ENCODE measurements around the gene SAT1. TPM values are rescaled to one million over a fixed set of nuclear protein-coding genes. Genes with fewer than 3 reads are reported as not detected.

The SAT1 gene
- total RNA-seq, 4 donors from 2014 or later: 183 to 212 (median 195) TPM

GRCh38 chrX:23816179-23816578, 33.2 kb downstream of the SAT1 start:
- TF ChIP-seq, protein P1, sequence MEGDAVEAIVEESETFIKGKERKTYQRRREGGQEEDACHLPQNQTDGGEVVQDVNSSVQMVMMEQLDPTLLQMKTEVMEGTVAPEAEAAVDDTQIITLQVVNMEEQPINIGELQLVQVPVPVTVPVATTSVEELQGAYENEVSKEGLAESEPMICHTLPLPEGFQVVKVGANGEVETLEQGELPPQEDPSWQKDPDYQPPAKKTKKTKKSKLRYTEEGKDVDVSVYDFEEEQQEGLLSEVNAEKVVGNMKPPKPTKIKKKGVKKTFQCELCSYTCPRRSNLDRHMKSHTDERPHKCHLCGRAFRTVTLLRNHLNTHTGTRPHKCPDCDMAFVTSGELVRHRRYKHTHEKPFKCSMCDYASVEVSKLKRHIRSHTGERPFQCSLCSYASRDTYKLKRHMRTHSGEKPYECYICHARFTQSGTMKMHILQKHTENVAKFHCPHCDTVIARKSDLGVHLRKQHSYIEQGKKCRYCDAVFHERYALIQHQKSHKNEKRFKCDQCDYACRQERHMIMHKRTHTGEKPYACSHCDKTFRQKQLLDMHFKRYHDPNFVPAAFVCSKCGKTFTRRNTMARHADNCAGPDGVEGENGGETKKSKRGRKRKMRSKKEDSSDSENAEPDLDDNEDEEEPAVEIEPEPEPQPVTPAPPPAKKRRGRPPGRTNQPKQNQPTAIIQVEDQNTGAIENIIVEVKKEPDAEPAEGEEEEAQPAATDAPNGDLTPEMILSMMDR (IDR thresholded peaks at IDR 0.05): no peak
- no peak for TF ChIP-seq POLR2A (IDR thresholded peaks at IDR 0.05)
- H3K4me3 ChIP-seq (ENCODE audit: low read depth, poor library complexity, severe bottlenecking): no peak overlapping the region
- WGBS, 2 donors: 80 to 82% methylated on average over 4 of the region's 4 CpGs
- DNase-seq (ENCODE audit: low spot score in 2 of 2): no peak
- intact Hi-C loops (cut with DNase I; ENCODE audit: low total_unique reads): no loop called here

DNA sequence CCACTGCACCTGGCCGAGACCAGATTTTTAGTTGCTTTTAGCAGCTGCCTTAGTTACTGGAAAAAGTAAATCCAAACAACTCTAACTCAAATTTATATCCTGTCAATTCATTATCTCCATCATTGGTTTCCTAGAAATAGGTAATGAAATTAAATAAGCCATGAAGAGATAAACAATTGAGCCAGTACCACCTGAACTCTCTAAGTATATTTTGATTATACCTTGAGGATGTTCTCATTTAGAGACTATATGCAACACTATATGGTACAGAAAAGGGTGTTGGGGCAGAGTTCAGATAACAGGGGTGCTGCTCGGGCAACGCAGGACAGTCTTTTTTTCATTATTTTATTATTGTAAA, 35.0 kb downstream of the SAT1 start:
- WGBS, 2 donors: 85 to 88% methylated on average over 3 of the region's 3 CpGs
- TF ChIP-seq, protein P1 (IDR thresholded peaks at IDR 0.05): no peak
- no peak for TF ChIP-seq POLR2A (IDR thresholded peaks at IDR 0.05)
- DNase-seq (ENCODE audit: low spot score in 2 of 2): no peak
- intact Hi-C loops (cut with DNase I; ENCODE audit: low total_unique reads): no loop called here
- no peak overlapping the region for H3K4me3 ChIP-seq (ENCODE audit: low read depth, poor library complexity, severe bottlenecking)

DNA sequence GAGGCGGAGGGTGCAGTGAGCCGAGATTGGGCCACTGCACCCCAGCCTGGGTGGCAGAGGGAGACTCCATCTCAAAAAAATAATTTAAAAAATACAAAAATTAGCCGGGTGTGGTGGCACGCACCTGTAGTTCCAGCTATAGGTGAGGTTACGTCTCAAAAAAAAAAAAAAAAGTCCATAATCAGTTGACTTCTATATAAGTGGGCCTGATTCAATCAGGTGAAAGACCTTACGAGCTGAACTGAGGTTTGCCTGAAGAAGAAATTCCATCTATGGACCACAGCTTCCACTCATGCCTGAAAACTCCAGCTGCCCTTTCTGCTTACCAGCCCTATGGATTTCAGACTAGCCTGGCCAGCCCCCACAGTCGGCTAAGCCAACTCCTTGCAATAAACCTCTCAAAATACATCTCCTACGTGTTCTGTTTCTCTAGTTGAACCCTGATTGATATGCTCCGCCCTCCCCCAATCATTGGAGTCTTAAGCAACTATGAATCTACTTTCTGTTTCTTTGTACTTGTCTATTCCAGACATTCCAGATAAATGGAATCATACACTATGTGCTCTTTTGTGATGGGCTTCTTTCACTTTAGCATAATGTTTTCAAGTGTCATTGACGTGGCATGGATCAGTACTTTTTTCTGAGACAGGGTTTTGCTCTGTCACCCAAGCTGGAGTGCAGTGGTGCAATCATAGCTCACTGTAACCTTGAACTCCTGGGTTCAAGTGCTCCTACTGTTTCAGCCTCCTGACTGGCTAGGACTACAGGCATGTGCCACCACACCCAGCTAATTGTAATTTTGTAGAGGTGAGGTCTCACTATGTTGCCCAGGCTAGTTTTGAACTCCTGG, 36.6 kb downstream of the SAT1 start:
- intact Hi-C loops (cut with DNase I; ENCODE audit: low total_unique reads): no loop called here
- WGBS, 2 donors: 87 to 88% methylated on average over 10 of the region's 10 CpGs
- H3K4me3 ChIP-seq (ENCODE audit: low read depth, poor library complexity, severe bottlenecking): no peak overlapping the region
- no peak for TF ChIP-seq POLR2A (IDR thresholded peaks at IDR 0.05)
- TF ChIP-seq, protein P1 (IDR thresholded peaks at IDR 0.05): no peak
- DNase-seq (ENCODE audit: low spot score in 2 of 2): no peak

DNA sequence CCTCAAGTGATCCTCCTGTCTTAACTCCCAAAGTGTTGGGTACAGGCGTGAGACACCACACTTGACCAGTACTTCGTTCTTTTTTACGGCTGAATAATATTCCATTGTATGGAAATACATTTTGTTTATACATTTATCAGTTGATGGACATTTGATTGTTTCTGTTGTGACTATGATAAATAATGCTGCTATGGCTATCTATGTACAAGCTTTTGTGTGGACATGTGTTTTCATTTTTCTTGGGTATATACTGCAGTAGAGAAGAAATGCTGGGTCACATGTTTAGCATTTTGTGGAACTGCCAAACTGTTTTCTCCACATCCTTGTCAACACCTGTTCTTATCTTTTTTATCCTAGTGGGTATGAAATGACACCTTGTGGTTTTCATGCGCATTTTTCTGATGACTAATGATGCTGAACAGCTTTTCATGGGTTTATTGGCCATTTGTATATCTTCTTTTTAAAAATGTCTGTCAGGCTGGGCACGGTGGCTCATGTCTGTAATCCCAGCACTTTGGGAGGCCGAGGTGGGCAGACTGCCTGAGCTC, 37.3 kb downstream of the SAT1 start:
- no peak for DNase-seq (ENCODE audit: low spot score in 2 of 2)
- intact Hi-C loops (cut with DNase I; ENCODE audit: low total_unique reads): no loop called here
- H3K4me3 ChIP-seq (ENCODE audit: low read depth, poor library complexity, severe bottlenecking): no peak overlapping the region
- 82 to 95% methylated on average over 6 of the region's 6 CpGs for WGBS, 2 donors
- TF ChIP-seq, protein P1 (IDR thresholded peaks at IDR 0.05): no peak
- TF ChIP-seq POLR2A (IDR thresholded peaks at IDR 0.05): no peak

DNA sequence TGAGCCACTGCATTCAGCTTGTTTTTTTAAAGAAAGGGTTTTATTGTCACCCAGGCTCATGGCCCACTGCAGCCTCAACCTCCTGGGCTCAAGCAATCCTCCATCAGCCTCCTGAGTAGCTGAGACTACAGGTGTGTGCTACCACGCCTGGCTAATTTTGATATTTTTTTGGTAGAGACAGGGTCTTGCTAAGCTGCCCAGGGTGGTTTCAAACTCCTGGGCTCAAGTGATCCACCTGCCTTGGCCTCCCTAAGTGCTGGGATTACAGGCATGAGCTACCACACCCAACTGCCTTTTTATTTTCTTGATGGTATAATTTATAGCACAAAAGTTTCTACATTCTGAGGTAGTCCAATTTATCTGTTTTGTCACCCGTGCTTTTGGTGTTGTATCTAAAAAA, 38.9 kb downstream of the SAT1 start:
- no peak overlapping the region for H3K4me3 ChIP-seq (ENCODE audit: low read depth, poor library complexity, severe bottlenecking)
- intact Hi-C loops (cut with DNase I; ENCODE audit: low total_unique reads): no loop called here
- DNase-seq (ENCODE audit: low spot score in 2 of 2): no peak
- WGBS, 2 donors: 76 to 93% methylated on average over 2 of the region's 2 CpGs
- TF ChIP-seq POLR2A (IDR thresholded peaks at IDR 0.05): no peak
- TF ChIP-seq, protein P1 (IDR thresholded peaks at IDR 0.05): no peak
